MCF 10A (cell line): ENCODE results near the gene RBM38. TPM values are rescaled to one million over a fixed set of nuclear protein-coding genes. Genes with fewer than 3 reads are reported as not detected.

Experiments
- BruUV-seq: library from RNA; stranded (reverse); fragments of 400-500 nt; replicated peaks from 2 replicates; lab custom pipeline; 2021; lab: Mats Ljungman, UMichigan
- CTCF ChIA-PET: fragments of 300-600 bp; sonication (Branson Sonifier 250); formaldehyde crosslinking; extraction: SDS; loops from one replicate; lab custom pipeline; 2021; ENCODE audit warnings: antibody characterized with exemption, inconsistent platforms; lab: Yijun Ruan, JAX
- POLR2A ChIA-PET: fragments of 300-600, 350-650 bp; sonication (Branson Sonifier 250); formaldehyde crosslinking; extraction: SDS; loops from one replicate; lab custom pipeline; 2020; ENCODE audit warnings: antibody characterized with exemption, inconsistent platforms; lab: Yijun Ruan, JAX
- DNase-seq: peaks from one replicate; pipeline ENCODE4 v3.0.0-alpha.2; 2018; ENCODE audit not compliant: unreplicated experiment
- H3K27ac Mint-ChIP-seq: one replicate; pipeline ENCODE4 v1.8.0; 2022; ENCODE audit warnings: mild to moderate bottlenecking, low read depth, mixed read lengths; ENCODE audit not compliant: unreplicated experiment
- H3K27me3 Mint-ChIP-seq: one replicate; pipeline ENCODE4 v1.8.0; 2022; ENCODE audit warnings: mixed read lengths; ENCODE audit not compliant: insufficient read depth, unreplicated experiment
- H3K36me3 Mint-ChIP-seq: one replicate; pipeline ENCODE4 v1.8.0; 2022; ENCODE audit warnings: mild to moderate bottlenecking, moderate library complexity, mixed read lengths; ENCODE audit not compliant: insufficient read depth, unreplicated experiment
- H3K4me1 Mint-ChIP-seq: one replicate; pipeline ENCODE4 v1.8.0; 2022; ENCODE audit warnings: mixed read lengths; ENCODE audit not compliant: insufficient read depth, unreplicated experiment
- H3K4me3 Mint-ChIP-seq: one replicate; pipeline ENCODE4 v1.8.0; 2022; ENCODE audit warnings: mild to moderate bottlenecking, moderate library complexity, mixed read lengths; ENCODE audit not compliant: unreplicated experiment
- H3K9me3 Mint-ChIP-seq: one replicate; pipeline ENCODE4 v1.8.0; 2022; ENCODE audit warnings: mixed read lengths; ENCODE audit not compliant: unreplicated experiment
- intact Hi-C: fragments of 100-400 bp; cut with micrococcal nuclease; formaldehyde crosslinking; loops from 2 replicates; pipeline ENCODE4 v1.14.1; 2022
- total RNA-seq: library from RNA; stranded (reverse); gene quantifications from 2 replicates; pipeline ENCODE4 v1.2.3, GENCODE V29; 2022
- TF ChIP-seq, protein P1 (sequence below): fragments of 200-600 bp; IDR thresholded peaks from one replicate; pipeline ENCODE4 v1.8.0; 2022; ENCODE audit warnings: antibody characterized with exemption, mild to moderate bottlenecking; ENCODE audit not compliant: unreplicated experiment

RBM38 gene
- total RNA-seq, 1 experiment from 2014 or later = 5.1 TPM

DNA sequence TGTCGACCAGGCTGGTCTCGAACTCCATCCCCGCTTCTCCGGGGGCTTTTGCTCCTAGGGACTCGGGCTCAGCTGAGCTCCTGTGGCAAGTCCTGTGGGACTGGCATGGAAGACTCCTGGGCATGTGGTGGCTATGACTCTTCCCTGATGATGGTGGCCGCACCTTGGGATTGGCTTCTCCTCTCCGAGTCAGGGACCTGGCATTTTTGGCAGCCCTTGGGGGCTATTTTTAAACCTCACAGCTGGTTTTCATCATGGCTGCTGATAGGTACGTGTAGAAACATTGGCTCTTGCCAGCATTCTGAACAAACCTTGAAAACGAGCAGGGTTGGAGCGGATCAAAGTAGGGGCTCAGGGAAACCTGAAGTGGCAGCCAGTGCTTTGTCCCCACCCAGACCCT is 54.1 kb downstream of the RBM38 start:
- Mint-ChIP-seq H3K27me3 (peaks cover 63% of the 10 kb centered on the region), H3K4me3 (no peak overlapping the region), H3K27ac (no peak overlapping the region), H3K36me3 (peaks cover under 1% of the 10 kb centered on the region), H3K4me1 (no peaks in the 10 kb centered on the region), H3K9me3 (no peaks in the 10 kb centered on the region)
- ChIA-PET POLR2A (interaction anchor here (1.1 kb wide), 1 partner anchor 30 kb away, joined by 3 read pairs; no protein-coding TSS in a partner anchor), CTCF (interaction anchor here (1.0 kb wide), 1 partner anchor 53 kb away, joined by 3 read pairs; no protein-coding TSS in a partner anchor)
- no peak for DNase-seq
- no TSS peak for BruUV-seq
- TF ChIP-seq, protein P1, sequence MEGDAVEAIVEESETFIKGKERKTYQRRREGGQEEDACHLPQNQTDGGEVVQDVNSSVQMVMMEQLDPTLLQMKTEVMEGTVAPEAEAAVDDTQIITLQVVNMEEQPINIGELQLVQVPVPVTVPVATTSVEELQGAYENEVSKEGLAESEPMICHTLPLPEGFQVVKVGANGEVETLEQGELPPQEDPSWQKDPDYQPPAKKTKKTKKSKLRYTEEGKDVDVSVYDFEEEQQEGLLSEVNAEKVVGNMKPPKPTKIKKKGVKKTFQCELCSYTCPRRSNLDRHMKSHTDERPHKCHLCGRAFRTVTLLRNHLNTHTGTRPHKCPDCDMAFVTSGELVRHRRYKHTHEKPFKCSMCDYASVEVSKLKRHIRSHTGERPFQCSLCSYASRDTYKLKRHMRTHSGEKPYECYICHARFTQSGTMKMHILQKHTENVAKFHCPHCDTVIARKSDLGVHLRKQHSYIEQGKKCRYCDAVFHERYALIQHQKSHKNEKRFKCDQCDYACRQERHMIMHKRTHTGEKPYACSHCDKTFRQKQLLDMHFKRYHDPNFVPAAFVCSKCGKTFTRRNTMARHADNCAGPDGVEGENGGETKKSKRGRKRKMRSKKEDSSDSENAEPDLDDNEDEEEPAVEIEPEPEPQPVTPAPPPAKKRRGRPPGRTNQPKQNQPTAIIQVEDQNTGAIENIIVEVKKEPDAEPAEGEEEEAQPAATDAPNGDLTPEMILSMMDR = no peak
- intact Hi-C loops = no loop called here

DNA sequence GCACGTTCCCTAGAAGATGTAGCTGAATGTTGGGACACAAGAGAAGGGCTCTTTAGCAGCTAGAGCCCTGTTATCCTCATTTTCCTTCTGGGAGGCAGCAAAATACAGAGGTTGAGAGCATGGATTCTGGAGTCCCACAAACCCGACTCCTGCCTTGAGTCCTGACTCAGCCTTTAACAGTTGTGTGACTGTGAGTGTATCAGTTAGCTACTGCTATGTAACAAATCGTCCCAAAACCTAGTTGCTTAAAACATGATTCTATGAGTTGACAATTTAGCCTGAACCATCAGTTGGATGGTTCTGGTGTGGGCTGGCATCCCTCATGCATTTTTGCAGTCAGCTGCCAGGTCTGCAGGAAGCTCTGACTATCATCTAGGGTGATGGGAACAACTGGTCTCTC is 54.6 kb downstream of the RBM38 start:
- H3K9me3 Mint-ChIP-seq = no peaks in the 10 kb centered on the region
- intact Hi-C loops = no loop called here
- BruUV-seq = no TSS peak
- ChIA-PET CTCF (interaction anchor here (1.0 kb wide), 1 partner anchor 52 kb away, joined by 3 read pairs; no protein-coding TSS in a partner anchor), POLR2A (interaction anchor here (0.6 to 1.1 kb wide), 3 partner anchors 11 to 31 kb away, joined by 3 to 4 read pairs (median 3); no protein-coding TSS in a partner anchor)
- H3K27me3 Mint-ChIP-seq = peaks cover 68% of the 10 kb centered on the region
- no peak overlapping the region for H3K4me3 Mint-ChIP-seq
- H3K4me1 Mint-ChIP-seq = no peaks in the 10 kb centered on the region
- TF ChIP-seq, protein P1 = no peak
- no peak overlapping the region for H3K27ac Mint-ChIP-seq
- no peak for DNase-seq
- no peaks in the 10 kb centered on the region for H3K36me3 Mint-ChIP-seq

GRCh38 chr20:57448764-57449354 is 57.7 kb downstream of the RBM38 start:
- no peak for DNase-seq
- CTCF ChIA-PET = interaction anchor here (0.5 kb wide), 1 partner anchor 45 kb away, joined by 4 read pairs; no protein-coding TSS in a partner anchor
- TF ChIP-seq, protein P1 = no peak
- intact Hi-C loops = no loop called here
- H3K27me3 Mint-ChIP-seq = peaks cover 94% of the 10 kb centered on the region
- no peak overlapping the region for H3K27ac Mint-ChIP-seq
- no peaks in the 10 kb centered on the region for H3K9me3 Mint-ChIP-seq
- no peaks in the 10 kb centered on the region for H3K4me1 Mint-ChIP-seq
- POLR2A ChIA-PET = no interaction called here
- no peaks in the 10 kb centered on the region for H3K36me3 Mint-ChIP-seq
- H3K4me3 Mint-ChIP-seq = no peak overlapping the region
- BruUV-seq = no TSS peak

DNA sequence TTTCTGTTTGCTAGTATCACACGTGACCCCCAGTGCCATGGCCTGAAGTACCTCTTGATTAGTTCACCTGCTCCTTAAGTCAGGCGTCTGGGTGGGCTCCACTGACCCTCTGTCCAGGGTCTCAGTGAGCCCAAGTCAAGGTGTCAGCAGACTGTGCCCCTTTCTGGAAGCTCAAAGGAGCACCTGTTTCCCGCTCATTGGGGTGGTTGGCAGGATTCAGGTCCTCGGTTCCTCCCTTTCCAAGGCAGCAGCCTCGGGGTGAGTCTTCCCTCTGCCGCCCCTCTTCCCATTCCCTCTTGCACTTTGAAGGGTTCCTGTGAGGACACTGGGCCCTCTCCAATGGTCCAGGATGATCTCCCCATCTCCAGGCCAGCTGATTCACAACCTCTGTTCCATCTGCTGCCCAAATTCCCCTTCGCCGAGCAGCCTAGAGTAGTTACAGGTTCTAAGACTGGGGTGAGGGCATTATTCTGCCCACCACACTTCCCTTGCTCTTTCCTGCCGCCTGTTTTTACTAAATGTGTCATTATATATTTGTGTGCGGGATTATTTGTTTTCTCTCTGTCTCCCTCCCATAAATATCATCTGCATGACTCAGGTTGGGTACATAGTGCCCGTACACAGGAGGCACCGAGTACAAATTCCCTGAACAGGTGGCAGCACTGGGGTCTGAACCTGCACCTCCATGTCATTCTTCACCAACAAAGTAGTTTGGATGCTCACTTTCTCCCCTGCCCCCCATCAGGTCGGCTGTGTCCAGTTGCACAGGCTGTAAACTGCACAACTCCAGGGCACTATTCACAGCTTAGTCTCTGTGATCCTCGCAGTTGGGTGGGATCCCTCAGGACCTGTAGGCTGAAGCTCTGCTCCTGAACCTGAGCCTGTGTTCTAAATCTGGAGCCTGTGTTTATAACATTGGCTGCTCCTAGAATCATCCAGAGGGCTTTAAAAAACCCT is 58.5 kb downstream of the RBM38 start:
- Mint-ChIP-seq H3K27ac (no peak overlapping the region), H3K4me1 (no peaks in the 10 kb centered on the region), H3K9me3 (no peaks in the 10 kb centered on the region), H3K36me3 (no peaks in the 10 kb centered on the region), H3K4me3 (no peak overlapping the region), H3K27me3 (peaks cover 97% of the 10 kb centered on the region)
- intact Hi-C loops = no loop called here
- DNase-seq = no peak
- no TSS peak for BruUV-seq
- ChIA-PET CTCF (interaction anchor here (0.6 kb wide), 1 partner anchor 58 kb away, joined by 3 read pairs; no protein-coding TSS in a partner anchor), POLR2A (no interaction called here)
- TF ChIP-seq, protein P1 = no peak
